HL-60 (cell line): ENCODE measurements around the gene STX8.
"Not testable (repeated sequence)": the region's sequence is repeated elsewhere in the genome, so short reads cannot be mapped to it uniquely, and the experiment has no call there.

Source experiments
- DNase-seq, 2 experiments: peaks; one replicate each; pipeline ENCODE4 v3.0.0-alpha.2; 2010 to 2020; ENCODE audit warnings: low read depth in 1 of 2, low spot score in 1 of 2
- H3K27ac ChIP-seq: fragments of 250-450 bp; sonication (Bioruptor Pico); replicated peaks from 2 replicates; pipeline ENCODE4 v1.5.1; 2020; ENCODE audit warnings: mild to moderate bottlenecking, moderate library complexity
- H3K27me3 ChIP-seq: fragments of 250-450 bp; sonication (Bioruptor Pico); 2 replicates; pipeline ENCODE4 v1.5.1; 2021; ENCODE audit warnings: mild to moderate bottlenecking, moderate library complexity; ENCODE audit not compliant: insufficient read depth, poor library complexity, severe bottlenecking
- H3K4me3 ChIP-seq: replicated peaks from 2 replicates; pipeline ENCODE4 v1.5.1; 2011; ENCODE audit warnings: mild to moderate bottlenecking, control low read depth, low read length; ENCODE audit not compliant: insufficient read depth
- GABPA ChIP-seq: IDR thresholded peaks from 2 replicates; pipeline ENCODE4 v1.6.1; 2012; ENCODE audit warnings: low read depth
- POLR2AphosphoS5 ChIP-seq: IDR thresholded peaks from 2 replicates; pipeline ENCODE4 v1.6.1; 2012; ENCODE audit warnings: low read depth
- SPI1 ChIP-seq: IDR thresholded peaks from 2 replicates; pipeline ENCODE4 v1.6.1; 2012; ENCODE audit warnings: low read depth, mild to moderate bottlenecking, borderline replicate concordance
- TF ChIP-seq, protein P1 (sequence below): IDR thresholded peaks from one replicate; pipeline ENCODE4 v1.5.1; 2011; ENCODE audit warnings: low read length, control low read depth, inconsistent platforms; ENCODE audit not compliant: insufficient read depth
- TF ChIP-seq, protein P2 (sequence below): IDR thresholded peaks from 2 replicates; pipeline ENCODE4 v1.6.1; 2012; ENCODE audit warnings: low read depth; ENCODE audit not compliant: insufficient replicate concordance

The STX8 gene

DNA sequence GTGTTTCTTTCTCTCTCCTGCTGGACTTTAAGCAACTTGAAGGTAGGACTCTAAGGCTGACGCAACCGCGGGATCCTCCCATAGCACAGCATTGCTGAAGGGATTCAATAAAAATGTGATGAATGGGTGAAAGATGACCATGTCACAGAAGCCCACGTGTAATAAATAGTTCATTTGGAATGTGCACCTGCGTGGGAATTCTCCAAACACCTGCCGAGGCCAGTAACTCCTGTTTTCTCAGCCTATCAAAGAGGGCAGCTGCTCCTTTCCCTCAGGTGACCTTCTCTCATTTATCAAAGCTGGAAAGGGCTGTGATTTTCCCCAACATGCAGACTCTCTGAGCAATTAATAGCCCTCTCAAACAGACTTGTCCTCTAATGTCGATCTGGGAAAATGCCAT is 235.7 kb downstream of the STX8 start:
- Histone ChIP-seq H3K4me3 (no peak overlapping the region), H3K27ac (no peak overlapping the region), H3K27me3 (no peaks in the 10 kb centered on the region)
- TF ChIP-seq, protein P1, sequence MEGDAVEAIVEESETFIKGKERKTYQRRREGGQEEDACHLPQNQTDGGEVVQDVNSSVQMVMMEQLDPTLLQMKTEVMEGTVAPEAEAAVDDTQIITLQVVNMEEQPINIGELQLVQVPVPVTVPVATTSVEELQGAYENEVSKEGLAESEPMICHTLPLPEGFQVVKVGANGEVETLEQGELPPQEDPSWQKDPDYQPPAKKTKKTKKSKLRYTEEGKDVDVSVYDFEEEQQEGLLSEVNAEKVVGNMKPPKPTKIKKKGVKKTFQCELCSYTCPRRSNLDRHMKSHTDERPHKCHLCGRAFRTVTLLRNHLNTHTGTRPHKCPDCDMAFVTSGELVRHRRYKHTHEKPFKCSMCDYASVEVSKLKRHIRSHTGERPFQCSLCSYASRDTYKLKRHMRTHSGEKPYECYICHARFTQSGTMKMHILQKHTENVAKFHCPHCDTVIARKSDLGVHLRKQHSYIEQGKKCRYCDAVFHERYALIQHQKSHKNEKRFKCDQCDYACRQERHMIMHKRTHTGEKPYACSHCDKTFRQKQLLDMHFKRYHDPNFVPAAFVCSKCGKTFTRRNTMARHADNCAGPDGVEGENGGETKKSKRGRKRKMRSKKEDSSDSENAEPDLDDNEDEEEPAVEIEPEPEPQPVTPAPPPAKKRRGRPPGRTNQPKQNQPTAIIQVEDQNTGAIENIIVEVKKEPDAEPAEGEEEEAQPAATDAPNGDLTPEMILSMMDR = no peak
- TF ChIP-seq SPI1 = no peak
- no peak for TF ChIP-seq POLR2AphosphoS5
- TF ChIP-seq, protein P2, sequence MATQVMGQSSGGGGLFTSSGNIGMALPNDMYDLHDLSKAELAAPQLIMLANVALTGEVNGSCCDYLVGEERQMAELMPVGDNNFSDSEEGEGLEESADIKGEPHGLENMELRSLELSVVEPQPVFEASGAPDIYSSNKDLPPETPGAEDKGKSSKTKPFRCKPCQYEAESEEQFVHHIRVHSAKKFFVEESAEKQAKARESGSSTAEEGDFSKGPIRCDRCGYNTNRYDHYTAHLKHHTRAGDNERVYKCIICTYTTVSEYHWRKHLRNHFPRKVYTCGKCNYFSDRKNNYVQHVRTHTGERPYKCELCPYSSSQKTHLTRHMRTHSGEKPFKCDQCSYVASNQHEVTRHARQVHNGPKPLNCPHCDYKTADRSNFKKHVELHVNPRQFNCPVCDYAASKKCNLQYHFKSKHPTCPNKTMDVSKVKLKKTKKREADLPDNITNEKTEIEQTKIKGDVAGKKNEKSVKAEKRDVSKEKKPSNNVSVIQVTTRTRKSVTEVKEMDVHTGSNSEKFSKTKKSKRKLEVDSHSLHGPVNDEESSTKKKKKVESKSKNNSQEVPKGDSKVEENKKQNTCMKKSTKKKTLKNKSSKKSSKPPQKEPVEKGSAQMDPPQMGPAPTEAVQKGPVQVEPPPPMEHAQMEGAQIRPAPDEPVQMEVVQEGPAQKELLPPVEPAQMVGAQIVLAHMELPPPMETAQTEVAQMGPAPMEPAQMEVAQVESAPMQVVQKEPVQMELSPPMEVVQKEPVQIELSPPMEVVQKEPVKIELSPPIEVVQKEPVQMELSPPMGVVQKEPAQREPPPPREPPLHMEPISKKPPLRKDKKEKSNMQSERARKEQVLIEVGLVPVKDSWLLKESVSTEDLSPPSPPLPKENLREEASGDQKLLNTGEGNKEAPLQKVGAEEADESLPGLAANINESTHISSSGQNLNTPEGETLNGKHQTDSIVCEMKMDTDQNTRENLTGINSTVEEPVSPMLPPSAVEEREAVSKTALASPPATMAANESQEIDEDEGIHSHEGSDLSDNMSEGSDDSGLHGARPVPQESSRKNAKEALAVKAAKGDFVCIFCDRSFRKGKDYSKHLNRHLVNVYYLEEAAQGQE = no peak
- no peak for TF ChIP-seq GABPA
- DNase-seq = no peak

DNA sequence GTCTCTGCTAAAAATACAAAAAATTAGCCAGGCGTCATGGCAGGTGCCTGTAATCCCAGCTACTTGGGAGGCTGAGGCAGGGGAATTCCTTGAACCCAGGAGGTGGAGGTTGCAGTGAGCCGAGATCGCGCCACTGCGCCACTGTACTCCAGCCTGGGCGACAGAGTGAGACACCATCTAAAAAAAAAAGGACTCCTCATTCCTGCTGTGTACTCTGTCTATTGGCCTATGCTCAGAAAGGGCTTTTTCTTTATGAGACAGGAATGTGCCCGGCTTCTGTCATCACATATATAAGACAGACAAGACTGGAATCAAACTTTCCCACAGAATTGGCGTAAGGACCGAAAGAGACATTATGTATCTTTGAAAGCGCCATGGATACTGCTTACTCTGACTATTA is 236.1 kb downstream of the STX8 start:
- not testable (repeated sequence) for DNase-seq, H3K4me3 ChIP-seq, H3K27ac ChIP-seq, H3K27me3 ChIP-seq

DNA sequence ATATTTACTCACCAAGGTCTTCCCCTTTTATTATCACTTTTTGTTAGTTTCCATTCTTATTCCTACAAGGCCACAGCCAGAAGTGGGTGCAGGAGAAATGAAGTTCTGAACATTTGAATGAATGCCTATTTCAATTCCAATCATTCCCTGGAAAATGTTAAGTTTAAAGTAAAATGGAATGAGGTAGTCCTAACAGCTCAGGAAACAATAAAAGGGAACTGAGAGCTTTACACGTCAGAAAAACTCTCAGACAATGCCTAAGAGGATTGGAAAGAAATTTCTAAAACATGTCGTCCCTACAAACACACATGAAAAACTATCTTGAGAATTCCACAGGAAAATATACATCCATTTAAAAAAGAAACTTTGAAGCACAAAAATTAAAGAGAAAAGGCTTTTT is 238.8 kb downstream of the STX8 start:
- no peak for DNase-seq
- TF ChIP-seq, protein P1 = no peak
- TF ChIP-seq, protein P2 = no peak
- no peak for TF ChIP-seq SPI1
- TF ChIP-seq POLR2AphosphoS5 = no peak
- TF ChIP-seq GABPA = no peak
- no peak overlapping the region for H3K4me3 ChIP-seq
- no peak overlapping the region for H3K27ac ChIP-seq
- no peaks in the 10 kb centered on the region for H3K27me3 ChIP-seq

DNA sequence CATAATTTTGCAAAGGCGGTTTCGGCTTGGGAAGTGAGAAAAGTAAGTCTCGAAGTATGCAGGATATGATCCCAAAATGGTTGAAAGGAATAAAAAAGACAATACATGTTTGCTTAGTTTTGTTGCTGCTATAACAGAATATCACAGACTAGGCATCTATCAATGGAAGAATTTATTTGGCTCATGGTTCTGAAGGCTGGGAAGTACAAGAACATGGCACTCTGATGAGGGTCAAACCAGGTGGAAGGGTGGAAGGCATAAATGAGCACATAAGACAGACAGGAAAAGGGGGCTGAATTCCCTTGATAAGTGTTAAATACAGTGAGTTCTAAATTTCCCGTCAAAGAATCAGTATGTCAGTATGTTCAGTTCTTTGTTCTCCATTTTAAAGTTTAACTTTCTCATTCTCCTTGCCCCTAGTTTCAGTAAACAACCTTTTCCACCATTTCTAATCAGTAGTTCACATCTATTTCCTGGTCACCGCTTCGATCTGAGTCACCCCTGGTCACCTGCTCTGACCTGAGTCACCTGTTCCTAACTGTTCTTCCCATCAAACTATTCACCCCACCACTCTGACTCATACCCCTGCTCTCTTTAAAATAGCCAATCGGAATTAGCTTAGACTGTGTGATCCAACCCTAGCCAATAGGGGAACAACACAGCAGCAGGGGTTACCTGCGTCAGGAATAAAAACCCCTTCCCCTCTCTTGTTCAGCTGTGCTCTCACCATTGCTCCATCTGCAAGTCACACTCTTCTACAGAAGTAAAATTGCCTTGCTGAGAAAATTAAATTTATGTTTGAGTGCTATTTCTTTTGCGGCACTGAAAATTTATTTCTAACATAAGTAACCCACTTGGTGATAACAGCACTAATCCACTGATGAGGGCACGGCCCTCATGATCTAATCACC is 240.8 kb downstream of the STX8 start:
- TF ChIP-seq SPI1 = no peak
- no peak for DNase-seq
- Histone ChIP-seq H3K27me3 (no peaks in the 10 kb centered on the region), H3K27ac (no peak overlapping the region), H3K4me3 (no peak overlapping the region)

DNA sequence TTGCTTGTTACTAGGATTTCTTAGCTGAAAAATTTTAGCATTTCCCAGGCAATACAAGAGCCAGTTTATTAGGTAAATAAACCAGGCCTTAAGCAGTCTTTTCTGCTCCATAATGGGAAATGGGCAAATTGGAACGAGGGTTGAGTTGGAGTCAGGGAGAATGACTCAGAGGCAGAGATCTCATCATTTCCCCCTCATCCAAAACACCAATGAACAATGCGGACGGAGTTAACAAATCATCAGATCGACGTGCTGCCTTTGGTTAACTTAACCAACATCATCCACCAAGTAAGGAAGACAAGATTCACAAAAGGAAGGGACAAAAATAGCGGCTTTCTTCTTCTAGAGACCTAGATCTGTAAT is 243.5 kb downstream of the STX8 start:
- no peak overlapping the region for H3K4me3 ChIP-seq
- H3K27me3 ChIP-seq = no peaks in the 10 kb centered on the region
- DNase-seq = no peak
- H3K27ac ChIP-seq = no peak overlapping the region
- TF ChIP-seq, protein P2 = no peak
- TF ChIP-seq SPI1 = no peak
- TF ChIP-seq POLR2AphosphoS5 = no peak
- TF ChIP-seq, protein P1 = no peak
- no peak for TF ChIP-seq GABPA
